Stimulated activated CD4-positive, alpha-beta T cell treated with anti-CD3 and anti-CD28 coated beads, Interleukin-12 subunit alpha, Interleukin-12 subunit beta, amount 100 ng/mL, for 48 hours (primary cell): ENCODE results near the gene IRX3.
"Not testable (repeated sequence)": the region's sequence is repeated elsewhere in the genome, so short reads cannot be mapped to it uniquely, and the experiment has no call there.

ENCODE experiments used
- DNase-seq, 3 donors: peaks; one replicate each; pipeline ENCODE4 v3.0.0-alpha.2; 2020; ENCODE audit warnings: low read depth in 2 of 3, low spot score in 1 of 3

The IRX3 gene

GRCh38 chr16:54277845-54278703 lies 8.5 kb downstream of the IRX3 start:
- no peak for DNase-seq

DNA sequence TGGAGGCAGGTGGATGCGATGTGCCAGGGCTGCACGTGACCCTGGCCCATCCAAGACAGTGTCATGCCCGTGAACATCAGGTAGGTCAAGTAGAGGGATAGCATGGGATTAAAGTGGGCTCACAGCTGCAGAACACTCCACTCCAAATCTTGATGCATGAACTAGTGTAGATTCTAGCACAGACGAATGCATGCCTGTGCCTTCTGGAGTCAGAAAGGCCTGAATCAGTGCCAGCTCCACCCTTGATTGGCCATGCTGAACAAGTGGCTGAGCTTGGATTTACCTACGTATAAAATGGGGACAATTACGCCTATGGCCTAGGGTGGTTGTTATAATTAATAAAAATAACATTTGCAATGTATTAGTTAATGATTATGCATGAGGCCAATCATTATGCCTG lies 10.6 kb downstream of the IRX3 start:
- no peak for DNase-seq

DNA sequence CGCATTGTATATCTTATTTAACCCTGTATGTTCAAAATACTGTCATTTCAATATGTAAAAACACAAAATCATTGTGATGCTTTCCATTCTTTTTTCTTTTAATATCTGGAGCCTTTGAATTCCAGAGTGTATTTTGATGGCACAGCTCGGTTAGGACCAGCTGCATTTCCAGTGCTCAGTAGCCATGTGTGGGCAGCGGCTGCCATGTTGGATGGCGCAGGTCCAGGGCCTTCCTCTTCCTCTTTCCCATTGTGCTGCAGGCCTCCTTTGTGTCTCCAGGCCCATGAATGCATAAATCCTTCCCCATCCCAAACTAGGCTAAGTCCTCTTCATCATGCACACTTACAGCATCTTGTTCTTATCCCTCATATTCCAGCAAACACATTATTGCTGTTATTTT lies 13.0 kb downstream of the IRX3 start:
- no peak for DNase-seq

- no peak for DNase-seq
Measured at GRCh38 chr16:54270711-54271110, 15.9 kb downstream of the IRX3 start.

DNA sequence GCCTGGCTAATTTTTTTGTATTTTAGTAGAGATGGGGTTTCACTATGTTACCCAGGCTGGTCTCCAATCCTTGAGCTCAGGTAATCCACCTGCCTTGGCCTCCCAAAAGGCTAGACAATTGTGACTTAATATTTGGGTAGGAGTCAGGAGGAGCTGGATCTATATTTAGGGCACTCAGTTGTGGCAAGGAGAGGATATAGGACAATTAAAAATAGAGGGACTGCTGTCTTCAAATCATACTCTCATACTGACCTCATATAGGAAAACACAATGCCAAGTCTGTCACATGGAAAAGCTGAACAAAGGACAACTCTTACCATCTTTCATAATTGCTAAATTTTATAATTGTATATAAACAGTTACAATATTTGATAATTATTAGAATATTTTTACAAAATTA lies 17.1 kb downstream of the IRX3 start:
- DNase-seq: no peak

GRCh38 chr16:54268766-54269165 lies 17.8 kb downstream of the IRX3 start:
- DNase-seq: no peak

DNA sequence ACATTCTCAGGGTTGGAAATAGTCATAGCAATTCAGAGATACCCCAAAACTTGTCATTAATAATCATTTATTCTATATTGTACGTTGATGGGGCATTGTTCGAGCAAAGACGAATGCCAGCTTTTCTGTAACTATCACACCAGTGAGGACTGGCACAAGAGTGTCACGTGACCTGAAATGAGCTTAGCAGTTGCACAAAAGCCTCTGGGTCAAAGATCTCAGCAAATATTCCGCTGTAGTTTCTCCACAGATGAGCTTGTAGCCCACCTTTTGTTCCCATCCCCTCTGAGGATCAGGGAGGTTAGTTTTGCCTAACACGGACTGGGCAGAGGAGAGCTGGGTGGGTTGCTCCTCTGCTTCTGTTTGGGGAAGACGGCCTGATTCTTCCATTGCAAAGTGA lies 18.2 kb downstream of the IRX3 start:
- DNase-seq: no peak

- no peak for DNase-seq
Measured at GRCh38 chr16:54266363-54266955, 20.1 kb downstream of the IRX3 start.

GRCh38 chr16:54265575-54266107 lies 20.9 kb downstream of the IRX3 start:
- no peak for DNase-seq

GRCh38 chr16:54253118-54253517 lies 33.5 kb downstream of the IRX3 start:
- DNase-seq: no peak

- DNase-seq: no peak
Measured at GRCh38 chr16:54248863-54249710, 37.5 kb downstream of the IRX3 start.

DNA sequence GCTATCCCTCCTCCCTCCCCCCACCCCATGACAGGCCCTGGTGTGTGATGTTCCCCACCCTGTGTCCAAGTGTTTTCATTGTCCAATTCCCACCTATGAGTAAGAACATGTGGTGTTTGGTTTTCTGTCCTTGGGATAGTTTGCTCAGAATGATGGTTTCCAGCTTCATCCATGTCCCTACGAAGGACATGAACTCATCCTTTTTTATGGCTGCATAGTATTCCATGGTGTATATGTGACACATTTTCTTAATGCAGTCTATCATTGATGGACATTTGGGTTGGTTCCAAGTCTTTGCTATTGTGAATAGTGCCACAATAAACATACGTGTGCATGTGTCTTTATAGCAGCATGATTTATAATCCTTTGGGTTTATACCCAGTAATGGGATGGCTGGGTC lies 38.9 kb downstream of the IRX3 start:
- DNase-seq: not testable (repeated sequence)

DNA sequence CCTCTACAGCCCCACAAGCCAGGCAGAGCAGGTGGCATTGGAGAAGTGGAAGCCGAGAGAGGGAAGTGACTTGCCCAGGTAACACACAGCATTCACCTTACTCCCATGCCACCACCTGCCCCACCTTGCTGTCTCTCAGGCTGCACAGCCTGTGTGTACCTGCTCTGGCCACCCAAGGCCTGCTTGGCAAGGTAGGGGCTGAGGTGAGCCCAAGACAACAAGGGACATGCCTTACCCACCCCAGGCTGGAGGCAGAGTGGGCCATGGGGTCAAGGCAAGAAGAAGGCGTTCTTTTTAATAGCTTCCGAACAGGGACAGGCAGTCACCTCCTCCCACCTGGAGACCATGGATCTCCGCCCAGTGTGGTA lies 40.1 kb downstream of the IRX3 start:
- no peak for DNase-seq

DNA sequence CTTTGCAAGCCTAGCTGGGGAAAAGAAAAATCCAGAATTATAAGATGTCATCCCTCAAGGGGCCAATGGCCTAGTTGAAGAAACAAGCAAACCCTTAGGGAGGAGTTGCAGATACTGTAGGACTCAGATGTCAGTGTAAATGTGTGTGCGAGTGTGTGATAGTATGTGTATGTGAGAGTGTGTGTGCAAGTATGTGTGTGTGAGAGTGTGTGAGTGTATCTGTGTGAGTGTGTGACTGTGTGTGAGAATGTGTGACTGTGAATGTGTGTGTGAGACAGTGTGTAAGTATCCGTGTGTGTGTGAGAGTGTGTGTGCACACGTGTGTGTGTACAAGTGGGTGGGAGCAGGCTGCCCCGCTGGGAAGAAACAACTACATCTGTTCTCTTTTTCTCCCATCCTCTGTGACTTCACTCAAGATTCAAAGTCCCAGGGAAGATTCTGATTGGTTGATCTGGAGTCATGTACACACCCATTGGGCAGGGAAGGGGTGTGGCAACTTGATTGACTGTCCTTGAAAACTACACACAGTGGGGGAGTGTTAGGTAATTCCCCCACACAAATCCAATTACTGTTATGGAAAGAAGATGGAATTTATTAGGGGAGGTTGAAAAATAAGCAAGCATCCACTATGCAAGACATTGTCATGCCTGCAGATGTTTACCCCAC lies 40.7 kb downstream of the IRX3 start:
- no peak for DNase-seq

DNA sequence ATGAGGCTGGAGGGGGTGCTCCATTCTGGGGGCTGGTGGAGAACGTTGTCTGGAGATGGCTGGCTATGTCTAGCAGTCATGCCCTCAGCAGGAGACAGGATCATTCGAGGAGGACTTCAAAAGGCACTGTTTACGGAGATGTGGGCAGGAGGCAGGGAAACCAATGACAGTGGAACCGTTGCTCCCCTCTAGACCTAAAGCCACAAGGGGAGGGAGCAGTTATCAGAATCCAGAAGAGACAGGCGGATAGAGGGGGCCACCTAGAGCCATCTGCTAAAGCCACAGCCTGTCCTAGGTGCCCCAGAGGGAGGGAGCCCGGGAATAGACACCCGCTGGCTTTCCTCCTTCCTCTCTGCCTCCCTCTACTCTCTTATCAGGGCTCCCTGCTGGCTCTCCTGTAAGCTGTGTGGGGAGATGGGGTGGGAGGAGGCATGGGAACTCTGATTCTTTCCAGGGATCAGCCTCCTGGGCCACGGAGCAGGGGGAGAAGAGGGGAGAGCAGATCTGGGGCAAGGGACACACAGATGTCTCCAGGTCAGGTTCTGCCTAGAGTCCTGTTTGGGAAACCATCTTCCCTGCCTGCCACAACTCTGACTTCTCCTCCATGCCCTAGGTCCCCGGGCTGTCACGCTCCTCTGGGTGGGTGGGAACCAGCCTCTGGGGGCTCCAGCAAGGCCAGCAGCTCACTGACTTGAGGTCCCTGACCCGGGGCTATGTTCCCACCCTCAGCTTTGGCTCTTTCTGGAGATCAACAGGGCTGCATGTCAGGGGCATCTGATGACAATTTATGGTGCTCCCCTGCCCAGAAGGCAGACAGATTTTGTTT lies 42.3 kb downstream of the IRX3 start:
- DNase-seq: no peak

GRCh38 chr16:54243202-54243601 lies 43.4 kb downstream of the IRX3 start:
- no peak for DNase-seq

GRCh38 chr16:54242199-54242598 lies 44.4 kb downstream of the IRX3 start:
- DNase-seq: no peak

GRCh38 chr16:54241525-54241924 lies 45.1 kb downstream of the IRX3 start:
- DNase-seq: no peak

DNA sequence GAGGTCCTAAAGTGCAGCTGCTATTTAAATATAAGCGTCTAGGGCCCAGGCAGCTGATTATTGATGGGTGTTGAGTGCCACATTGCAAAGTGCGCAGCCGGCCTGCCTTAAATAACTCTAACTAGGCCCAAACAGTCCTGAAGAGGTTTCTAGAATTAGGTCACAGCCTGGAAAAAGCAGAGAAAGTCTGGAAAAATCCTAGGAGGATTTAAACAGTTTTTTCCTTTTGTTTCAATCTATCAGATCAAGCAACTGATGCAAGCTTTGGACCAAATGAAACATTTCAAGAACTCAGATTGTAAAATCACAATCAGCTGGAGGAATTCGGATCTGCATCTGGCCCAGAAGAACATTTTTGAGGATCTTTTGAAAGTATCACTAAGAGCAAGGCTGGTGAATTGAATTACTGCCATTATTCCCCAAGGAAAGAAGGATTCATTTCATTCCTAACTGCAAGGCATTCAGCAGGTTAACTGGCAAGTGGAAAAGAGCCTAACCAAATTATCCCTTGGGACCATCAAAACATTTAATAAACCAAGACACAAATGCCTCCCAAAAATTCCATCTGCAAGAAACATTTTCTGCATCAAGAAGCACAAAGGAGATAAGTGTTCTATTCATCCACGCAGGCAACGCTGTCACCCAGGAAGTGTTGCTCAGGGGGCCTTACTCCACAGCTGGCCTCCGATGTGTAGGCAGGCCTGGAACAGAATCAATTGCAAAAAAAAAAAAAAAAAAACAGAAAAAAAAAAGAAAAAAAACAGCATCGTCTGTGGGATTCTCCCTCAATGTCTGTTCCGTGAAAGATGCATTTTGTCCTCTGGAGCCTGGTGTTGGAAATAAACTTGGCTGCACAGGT lies 46.1 kb downstream of the IRX3 start:
- no peak for DNase-seq
